GM18867 (cell line): ENCODE results near the gene GSAP.

Source experiments
- ATAC-seq: cut with Tn5 transposase; IDR thresholded peaks from one replicate; pipeline ENCODE4 v1.9.1; 2021; ENCODE audit warnings: mild to moderate bottlenecking, moderate library complexity; ENCODE audit not compliant: unreplicated experiment

Gene GSAP

DNA sequence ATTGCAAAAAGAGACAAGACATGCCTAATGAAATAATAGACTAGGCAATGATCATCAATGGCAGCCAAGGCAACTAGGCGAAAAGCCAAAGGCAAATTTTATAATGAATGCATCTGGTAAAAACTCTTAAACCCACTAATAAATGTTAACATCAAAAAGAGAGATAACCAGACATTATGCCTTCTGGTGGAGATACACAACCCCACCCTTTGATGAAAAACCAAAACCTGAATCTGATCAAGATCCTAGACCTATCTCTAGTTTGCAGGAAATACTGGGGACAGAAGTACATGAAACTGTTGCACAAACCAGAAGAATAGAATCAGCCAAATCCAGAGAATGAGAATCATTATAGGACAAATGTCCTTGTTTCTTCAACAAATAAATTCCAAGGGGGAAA lies 22.0 kb upstream of the GSAP start:
- no peak for ATAC-seq

DNA sequence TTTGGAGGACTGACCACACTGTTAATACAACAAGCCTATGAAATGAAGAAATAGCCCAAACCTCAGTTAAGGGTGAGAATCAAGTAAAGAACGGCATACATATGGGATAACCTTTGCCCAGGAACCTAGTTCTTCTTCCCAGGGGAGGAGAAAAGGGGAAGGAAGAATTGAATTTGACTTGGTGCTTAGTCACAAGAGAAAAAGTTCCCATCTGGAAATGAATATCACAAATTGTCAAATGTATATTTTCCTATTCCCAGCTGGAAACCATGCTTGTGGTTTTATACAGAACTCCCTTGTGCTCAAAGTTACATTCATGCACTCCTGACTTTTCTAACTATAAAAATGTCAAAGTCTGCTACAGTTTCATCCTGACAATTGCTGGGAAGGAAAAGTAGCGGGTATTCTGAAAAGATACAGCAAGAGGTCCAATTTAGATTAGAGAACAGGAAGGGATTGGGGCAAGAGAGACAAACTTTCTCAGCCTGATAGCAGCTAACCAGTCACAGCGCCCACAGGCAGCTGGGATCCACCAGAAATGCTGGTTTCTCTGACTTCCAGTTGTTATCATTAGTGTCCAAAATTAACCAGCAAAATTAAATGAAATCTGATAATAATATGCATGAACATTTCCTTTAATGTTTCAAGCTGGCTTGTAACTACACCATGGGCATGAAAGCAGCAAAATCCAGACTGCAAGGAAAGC lies 18.6 kb upstream of the GSAP start:
- ATAC-seq: no peak

DNA sequence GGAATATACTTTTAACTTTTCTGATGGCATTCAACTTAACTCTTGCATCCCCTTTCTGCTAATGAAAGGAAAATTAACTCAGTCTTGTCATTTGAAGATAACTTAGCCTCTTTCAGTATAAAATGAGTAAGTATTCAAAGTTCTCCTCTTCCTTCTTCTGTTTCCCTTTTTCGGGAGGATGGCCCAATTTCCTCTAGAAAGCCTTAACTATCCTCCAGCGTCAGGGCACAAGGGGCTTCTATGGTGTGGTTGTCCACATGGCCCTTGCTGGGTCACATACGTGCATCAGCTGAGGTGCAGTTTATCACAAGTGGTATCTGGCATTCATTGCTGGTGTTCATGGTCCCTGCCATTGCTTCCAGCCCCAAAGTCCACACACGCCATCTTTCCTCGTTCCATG lies 17.8 kb upstream of the GSAP start:
- ATAC-seq: no peak

DNA sequence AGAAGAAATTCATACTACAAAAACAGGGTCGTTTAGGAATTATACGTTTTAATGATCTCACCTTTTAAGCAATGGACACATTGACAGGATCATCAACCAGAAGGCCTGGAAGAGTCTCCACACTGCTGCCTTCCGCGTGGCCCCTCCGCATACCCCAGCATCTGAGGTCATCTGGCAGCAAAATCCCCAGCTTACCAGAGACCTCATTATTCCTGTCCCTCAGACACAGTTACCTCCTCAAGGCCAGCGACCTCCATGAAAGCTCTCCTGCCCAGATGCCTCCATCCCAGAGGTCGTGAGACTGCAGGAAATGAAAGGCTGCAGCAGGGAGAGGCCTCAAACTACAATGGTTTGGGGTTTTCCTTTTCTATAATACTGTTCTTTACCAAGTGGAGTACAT lies 14.8 kb upstream of the GSAP start:
- ATAC-seq: no peak

DNA sequence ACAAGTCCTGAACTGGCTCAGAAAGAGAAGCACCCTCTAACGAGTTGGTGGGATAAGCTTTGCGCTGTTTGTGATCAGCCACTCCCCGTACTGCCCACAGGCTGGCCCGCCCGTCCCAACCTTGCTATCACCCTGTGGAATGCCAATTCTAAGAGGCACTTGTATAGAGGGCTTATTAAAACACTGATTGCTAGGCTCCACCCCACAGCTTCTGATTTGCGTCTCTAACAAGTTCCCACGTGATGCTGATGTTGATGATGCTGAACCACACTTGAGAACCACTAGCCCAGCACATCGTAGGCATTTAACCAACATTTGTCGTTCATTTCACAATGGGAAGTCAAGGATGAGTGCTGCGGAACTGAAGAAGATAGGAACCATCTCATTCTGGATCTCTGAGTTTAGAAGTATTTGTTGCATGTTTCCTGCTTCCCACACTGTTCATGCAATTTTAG lies 12.7 kb upstream of the GSAP start:
- ATAC-seq: no peak

DNA sequence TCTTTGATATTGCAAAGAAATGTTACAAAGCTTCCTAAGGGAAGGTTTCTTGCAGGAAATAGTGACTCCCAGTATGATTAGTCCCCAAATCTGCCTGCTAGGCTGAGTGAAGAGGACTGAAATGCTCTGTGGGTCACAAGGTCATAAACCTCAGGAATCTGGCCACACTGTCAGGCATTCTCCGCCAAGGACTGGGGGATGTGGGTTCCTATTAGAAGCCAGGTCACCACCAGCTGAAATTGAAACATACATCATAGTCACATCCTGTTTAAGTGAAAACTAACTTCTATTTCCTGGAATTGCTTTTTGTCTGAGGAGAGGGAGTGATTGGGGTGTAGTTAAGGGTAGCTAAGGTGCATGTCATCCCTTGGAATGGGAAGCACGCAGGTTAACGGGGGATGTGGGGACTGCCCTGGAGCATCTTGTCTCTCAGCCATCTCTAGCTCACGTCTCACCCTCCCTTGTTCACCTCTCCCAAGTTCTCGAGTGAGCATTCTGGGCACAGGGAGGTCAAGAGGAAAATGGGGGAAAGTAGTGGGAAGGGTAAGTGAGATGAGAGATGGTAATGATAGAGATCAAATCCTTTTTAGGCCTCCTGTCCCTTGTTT lies 12.0 kb upstream of the GSAP start:
- no peak for ATAC-seq

DNA sequence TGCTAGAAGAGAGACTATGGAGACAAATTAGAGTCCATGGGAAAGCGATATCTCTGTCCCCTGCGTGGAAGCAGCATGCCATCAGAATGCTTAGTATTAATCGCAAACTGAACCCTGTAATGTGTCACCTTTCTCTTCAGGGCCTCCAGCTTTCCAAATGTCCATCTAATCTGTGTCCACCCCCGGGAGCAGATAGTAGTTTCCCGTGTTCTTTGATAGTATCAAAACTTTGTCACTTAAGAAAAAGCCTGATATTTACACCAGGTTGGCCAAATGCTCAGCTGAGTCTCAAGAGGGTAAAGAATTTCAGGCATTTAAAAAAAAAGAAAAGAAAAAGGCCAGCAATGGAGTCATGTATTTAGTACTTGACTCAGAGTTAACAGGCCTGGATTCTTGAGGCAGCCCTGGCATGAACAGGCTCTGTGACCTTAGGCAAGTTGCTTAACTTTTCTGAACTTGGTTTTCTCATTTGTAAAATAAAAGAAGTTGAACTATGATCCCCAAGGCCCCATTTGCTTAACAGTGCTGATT lies 10.4 kb upstream of the GSAP start:
- ATAC-seq: no peak

DNA sequence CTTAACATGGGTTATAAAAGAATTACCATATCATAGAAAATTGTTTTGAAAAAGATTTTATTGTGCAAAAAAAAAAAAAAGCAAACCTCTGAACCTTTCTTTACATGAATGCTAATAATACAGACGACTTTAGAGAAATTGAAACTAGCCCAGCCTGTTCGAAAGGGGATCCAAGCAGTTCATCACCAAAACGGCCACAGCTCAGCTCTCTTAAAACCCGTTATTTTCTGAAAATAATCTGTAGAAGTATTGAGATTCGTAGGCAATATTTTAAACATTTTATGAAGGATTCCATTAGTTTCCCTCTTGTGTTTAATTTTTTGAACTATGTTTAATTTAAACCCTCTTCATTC lies 9.9 kb upstream of the GSAP start:
- peak; percentile 77 for ATAC-seq

DNA sequence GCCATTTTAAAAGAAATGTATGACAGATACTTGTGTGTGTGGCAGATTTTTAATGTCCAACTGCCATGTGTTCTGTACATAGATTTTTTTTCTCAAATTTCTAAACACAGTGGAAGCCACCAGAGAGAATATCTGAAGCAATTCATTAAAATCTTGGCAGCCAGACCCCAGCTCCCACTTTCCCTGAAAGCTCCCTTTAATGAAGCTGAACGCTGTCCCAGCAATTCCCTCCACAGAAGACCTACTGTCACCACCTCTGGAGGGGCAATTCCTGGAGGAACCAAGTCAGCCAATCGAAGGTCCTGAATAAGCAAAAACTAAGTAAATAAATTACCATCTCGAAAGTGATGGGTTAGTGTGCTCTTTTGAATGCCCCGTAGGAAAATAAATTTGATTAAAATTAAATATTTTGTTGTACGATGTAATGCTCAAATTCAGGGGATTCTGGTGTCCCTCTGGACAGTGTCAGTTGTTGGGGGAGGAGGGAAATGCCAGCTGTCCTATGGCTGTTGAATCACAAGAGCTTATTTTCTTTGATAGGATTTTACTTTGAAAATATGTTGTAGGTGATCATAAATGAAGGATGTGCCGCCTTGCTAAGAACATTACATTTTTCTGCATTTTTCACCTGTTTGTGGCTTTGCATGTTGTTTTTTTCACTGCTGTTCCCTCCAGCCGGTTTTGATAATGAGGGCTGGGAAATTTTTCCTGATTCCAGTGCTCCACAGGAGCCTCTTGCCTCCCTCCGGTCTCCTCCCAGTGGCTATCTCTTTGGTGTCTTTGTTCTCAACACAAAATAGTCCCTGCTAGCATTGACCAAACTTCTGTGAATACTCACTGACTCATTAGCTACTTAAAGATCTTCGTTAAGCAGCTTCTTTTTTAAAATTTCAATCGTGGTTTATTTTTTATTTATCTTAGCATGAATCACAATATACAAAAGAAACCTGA lies 9.2 kb upstream of the GSAP start:
- ATAC-seq: peak; percentile 37

DNA sequence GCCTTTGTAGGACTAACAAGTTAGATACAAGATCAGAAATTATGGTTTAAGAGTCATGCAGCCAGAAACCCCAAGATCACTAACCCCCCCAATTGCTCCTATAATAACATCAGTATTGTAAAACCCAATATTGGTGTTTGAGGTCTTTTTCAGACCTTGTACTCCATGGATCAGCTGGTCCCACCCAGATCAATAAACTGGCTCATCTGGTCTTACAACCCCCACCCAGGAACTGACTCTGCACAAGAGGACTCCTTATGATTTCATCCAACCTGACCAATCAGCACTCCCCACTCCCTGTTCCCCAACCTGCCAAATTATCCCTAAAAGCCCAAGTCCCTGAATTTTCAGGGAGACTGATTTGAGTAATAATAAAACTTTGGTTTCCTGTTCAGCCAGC lies 6.4 kb upstream of the GSAP start:
- ATAC-seq: no peak

DNA sequence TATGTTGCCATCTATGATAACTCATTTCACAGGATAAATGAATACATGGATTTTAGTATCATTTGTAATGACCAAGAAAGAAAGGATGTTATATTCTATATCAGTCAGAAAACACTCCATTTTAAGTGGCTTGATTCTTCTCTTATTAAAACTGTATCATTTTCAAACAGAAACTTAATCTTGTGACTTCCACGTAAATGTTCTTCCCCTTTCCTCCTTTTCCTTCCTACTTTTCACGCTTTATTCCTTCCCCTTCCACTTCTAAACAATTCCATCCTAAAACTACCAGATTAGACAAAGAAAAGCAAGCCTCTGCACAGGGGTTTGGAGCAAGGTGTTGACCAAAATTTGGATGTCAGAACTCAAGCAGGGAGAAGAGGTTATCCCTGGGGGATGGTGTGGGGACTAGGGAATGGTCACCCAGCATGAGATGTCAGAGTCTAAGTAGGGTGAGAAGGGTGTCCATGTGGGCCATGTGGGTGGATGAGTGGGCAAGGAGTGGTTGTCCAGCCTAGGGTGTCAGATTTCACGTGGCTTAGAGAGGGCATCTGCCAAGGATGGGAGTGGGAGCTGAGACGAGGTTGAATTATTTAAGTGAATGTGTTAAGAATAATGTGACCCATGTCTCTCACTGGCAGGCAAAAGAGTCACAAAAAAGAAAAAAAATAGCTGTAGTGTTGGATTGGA lies 5.0 kb upstream of the GSAP start:
- no peak for ATAC-seq

DNA sequence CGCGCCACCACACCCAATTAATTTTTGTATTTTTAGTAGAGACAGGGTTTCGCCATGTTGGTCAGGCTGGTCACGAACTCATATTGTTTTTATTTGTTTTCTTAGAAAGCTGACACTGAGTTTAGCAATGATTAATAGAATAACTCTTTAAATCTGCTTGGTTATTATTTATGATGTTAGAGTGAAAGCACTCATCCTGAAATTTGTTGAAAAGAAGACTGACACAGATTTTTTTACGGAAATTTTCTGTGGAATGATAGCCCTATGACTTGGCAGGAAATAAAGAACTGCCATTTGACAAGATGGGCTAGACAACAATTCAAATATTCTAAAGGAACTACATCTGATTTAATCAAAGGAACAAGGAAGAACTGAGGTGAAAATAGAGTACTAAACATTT lies 4.3 kb upstream of the GSAP start:
- no peak for ATAC-seq

DNA sequence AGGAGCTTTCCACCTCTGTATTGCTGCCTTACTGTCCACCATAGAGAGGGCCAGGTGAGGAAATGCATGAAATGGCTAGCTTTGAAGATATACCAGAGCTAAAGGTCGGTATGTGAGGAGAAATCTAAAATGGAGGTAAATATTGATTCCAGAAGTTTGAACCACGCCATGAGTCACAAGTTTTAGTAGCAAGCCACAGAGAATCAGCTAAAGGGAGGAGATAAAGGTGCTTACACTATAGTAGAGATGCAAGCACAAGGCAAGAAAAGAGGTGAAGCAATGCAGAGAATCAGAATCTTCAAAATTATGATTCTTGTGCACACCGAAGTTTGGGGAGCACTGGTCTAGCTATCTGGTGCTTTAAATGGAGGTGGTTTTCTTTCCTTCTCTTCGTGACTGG lies 3.0 kb upstream of the GSAP start:
- ATAC-seq: no peak

DNA sequence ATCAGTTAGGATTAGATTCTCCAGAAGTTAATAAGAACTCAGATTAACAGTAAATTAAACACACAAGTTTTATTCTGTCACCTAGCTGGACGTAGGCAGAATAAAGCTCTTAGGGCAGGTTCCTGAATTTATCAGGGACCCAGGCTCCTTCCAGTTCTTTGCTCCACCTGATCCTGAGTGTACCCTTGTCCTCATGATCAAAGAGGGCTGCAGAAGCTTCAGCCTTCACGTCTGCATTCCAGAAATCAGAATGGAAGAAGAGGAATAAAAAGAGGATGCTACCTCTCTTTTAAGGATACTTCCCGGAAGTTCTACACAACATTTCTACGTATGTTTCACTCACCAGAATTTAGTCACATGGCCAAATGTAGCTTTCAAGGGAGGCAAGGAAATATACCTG lies 1.7 kb upstream of the GSAP start:
- no peak for ATAC-seq

DNA sequence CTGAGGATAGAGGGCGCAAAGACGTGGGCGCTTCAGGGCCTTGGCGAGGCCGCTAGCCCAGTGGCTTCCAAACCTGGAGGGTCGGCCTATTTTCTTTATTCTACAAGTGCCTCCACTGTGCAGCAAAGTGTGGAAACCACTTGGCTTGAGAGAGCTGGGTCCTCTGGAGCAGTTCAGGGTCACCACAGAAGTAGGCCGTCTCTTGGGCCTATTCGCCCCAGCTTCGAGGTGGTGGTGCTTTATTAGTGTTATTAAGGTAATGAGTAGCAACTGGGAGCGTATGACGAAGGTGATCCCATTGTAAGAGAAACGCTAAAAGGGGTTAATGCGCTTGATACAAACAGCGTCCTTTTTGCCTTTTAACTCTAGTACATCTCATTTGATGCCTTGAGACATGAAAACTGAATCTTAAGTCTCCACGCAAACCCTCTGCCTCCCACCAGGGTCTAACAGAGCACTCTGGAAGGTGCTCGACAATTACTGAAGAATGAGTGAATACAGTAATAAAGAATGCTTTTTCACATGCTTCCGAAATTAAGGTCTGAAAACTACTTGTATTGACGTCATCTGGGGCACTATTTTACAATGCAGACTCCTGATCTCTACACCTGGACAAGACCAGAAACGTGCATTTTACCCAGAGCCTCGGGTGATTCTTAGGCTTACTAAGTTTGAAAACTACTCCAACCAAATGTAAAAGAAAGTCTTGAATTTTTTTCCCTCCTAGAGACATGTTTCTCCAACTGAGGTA lies 647 bp upstream of the GSAP start:
- peak; percentile 32 for ATAC-seq

DNA sequence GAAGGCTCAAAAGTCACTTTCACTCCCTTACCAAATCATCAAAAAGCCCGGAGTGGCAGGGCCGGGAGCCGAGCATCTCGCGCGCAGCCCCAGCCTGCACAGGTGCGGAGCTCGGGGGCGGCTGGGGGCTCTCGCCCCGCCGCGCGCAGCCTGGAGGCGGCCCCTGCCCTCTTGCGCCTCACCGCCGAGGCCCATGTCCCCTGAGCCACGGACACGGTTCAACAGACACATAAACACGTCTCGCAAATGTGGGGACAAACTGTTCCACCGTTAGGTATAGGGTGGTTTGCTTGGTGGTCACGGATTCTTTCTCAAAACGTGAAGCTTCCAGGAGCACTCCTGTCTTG lies 700 bp downstream of the GSAP start:
- ATAC-seq: peak; percentile 34

DNA sequence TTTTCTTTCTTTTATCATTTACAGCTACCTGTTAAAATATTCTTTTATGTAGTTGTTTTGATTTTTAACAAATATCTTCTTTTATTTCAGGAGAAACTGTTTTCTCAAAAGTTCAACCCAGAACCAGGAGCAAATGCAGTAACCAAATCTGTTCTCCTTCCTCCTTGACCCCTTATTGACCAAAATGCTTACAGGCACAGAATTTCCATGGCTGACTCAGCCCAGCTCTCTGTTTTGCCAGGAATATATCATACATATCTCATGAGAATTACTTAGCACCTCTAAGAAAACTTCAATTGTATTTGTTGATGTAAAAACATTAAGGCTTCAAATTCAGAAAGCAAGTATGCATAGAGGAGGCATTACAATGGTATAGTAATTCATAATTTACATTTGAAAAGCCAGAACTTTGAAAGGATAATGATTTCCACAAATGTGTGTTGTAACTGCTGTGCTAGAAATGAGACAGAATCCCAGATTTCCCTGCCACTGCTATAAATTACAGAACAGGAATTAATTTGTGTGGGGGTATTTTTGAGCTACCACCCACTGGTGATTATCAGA lies 2.2 kb downstream of the GSAP start:
- no peak for ATAC-seq

DNA sequence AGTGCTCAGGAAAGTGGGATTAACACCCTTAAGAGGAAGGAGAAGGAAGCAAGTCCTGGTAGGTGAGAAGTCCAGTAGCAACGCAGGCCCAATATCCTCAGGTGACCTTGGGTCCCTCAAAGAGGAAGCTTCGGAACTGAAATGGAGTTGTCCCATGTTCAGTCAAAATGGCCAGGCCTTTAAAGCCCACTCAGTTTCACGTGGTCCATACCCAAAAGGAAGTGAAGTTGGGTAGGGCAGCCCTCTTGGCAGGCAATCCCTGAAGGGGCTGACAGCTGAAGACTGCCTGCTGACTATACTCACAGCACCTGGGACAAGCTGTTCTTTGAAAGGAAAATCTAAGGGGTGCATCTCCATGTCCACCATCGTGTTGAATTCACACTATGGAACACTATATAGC lies 3.0 kb downstream of the GSAP start:
- ATAC-seq: no peak

DNA sequence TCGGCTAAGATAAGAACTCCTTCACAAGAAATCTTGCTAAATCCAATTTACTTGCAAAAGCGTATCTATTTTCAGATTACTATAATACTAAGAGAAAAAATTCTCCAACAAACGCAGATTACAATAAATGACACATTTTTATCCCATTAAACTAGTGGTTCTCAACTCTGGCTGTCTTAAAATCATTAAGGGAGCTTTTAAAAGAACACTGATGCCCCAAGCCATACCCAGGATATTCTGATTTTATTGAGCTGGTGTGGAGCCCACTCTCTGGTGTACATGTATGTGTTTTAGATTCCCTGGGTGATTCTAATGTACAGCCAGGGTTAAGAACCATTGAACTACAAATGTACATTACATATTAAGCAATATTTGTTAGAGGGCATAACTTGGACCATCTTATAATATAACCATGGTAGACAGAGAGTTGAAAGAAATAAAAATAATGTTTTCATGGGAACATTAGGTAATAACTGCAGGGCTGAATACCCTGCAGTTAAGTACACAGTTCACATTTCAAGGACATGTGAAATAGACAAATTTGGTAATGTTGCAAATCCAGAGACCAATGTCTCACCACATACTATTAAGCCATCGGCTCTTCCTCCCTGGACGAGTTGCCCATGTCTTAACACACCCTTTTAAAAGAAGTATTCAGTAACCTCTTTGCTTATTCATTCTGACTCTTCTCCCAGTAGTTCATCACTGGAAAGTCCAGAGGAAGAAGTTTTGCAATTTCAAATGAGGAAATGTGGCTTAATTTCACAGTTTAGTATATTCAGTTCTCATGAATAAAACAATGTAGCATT lies 6.2 kb downstream of the GSAP start:
- no peak for ATAC-seq
